Nephron (organoid): Measurements from ENCODE around the gene SLC46A2.

Experiments used
- H3K27ac Mint-ChIP-seq, 3 experiments: 2 replicates each; pipeline ENCODE4 v1.8.0; 2020; ENCODE audit warnings: mixed read lengths in 3 of 3, mild to moderate bottlenecking in 2 of 3, moderate library complexity in 1 of 3
- H3K27me3 Mint-ChIP-seq: 2 replicates; pipeline ENCODE4 v1.8.0; 2021; ENCODE audit warnings: low read depth, mild to moderate bottlenecking, moderate library complexity, mixed read lengths
- H3K36me3 Mint-ChIP-seq: 2 replicates; pipeline ENCODE4 v1.8.0; 2020; ENCODE audit warnings: low read depth, mixed read lengths
- H3K4me1 Mint-ChIP-seq: 2 replicates; pipeline ENCODE4 v1.8.0; 2020; ENCODE audit warnings: mixed read lengths
- H3K4me3 Mint-ChIP-seq, 3 experiments: 2 replicates each; pipeline ENCODE4 v1.8.0; 2020; ENCODE audit warnings: mild to moderate bottlenecking in 3 of 3, mixed read lengths in 3 of 3, moderate library complexity in 2 of 3
- H3K9me3 Mint-ChIP-seq: 2 replicates; pipeline ENCODE4 v1.8.0; 2020; ENCODE audit warnings: mixed read lengths
- TF ChIP-seq, protein P1 (sequence below), 3 experiments: fragments of 200-600 bp; sonication (generic); IDR thresholded peaks; one replicate each; pipeline ENCODE4 v1.5.0; 2021; ENCODE audit warnings: antibody characterized with exemption in 3 of 3; ENCODE audit not compliant: unreplicated experiment in 3 of 3

The SLC46A2 gene

DNA sequence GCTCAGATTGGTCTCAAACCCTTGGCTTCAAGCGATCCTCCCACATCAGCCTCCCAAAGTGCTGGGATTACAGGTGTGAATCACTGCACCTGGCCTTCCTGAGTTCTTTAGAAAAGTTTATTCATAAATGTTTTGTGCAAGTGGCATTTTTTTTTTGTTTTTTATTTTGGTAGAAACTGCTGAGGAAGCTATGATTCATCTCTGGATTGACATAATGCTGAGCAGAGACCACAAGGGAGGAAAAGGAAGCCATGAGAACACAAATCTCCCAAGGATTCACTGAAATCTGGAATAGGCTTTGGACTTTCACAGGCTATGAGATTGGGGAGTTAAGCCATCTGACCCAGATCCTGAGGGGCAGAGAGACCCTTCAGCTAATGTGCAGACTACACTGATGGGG lies 3.4 kb upstream of the SLC46A2 start:
- Mint-ChIP-seq H3K9me3 (no peaks in the 10 kb centered on the region), H3K4me1 (no peaks in the 10 kb centered on the region), H3K36me3 (no peaks in the 10 kb centered on the region), H3K27ac (no peak overlapping the region), H3K27me3 (peaks cover 59% of the 10 kb centered on the region), H3K4me3 (no peak overlapping the region)
- TF ChIP-seq, protein P1, sequence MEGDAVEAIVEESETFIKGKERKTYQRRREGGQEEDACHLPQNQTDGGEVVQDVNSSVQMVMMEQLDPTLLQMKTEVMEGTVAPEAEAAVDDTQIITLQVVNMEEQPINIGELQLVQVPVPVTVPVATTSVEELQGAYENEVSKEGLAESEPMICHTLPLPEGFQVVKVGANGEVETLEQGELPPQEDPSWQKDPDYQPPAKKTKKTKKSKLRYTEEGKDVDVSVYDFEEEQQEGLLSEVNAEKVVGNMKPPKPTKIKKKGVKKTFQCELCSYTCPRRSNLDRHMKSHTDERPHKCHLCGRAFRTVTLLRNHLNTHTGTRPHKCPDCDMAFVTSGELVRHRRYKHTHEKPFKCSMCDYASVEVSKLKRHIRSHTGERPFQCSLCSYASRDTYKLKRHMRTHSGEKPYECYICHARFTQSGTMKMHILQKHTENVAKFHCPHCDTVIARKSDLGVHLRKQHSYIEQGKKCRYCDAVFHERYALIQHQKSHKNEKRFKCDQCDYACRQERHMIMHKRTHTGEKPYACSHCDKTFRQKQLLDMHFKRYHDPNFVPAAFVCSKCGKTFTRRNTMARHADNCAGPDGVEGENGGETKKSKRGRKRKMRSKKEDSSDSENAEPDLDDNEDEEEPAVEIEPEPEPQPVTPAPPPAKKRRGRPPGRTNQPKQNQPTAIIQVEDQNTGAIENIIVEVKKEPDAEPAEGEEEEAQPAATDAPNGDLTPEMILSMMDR (IDR thresholded peaks at IDR 0.05; ENCODE audit: unreplicated experiment in 3 of 3): no peak

DNA sequence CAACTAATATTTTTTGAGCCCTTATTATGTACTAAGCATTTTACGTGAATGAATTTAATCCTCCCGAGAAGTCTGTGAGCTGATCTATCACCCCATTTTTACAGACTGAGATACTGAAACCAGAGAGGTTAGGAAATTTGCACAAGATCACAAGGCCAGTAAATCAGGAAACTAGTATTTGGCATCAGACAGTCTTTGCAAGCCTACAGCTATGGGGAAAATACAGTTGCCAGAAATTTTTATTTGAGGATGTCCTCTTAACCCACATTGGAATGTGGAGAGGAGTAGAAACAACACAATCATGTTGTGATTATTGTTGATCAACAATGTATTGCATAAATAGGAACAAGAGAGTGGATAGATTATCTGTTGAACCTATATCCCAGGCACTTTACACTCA lies 2.3 kb upstream of the SLC46A2 start:
- Mint-ChIP-seq H3K27me3 (peaks cover 54% of the 10 kb centered on the region), H3K27ac (no peak overlapping the region), H3K36me3 (no peaks in the 10 kb centered on the region), H3K4me3 (no peak overlapping the region), H3K4me1 (no peaks in the 10 kb centered on the region), H3K9me3 (no peaks in the 10 kb centered on the region)
- TF ChIP-seq, protein P1 (IDR thresholded peaks at IDR 0.05; ENCODE audit: unreplicated experiment in 3 of 3): no peak

DNA sequence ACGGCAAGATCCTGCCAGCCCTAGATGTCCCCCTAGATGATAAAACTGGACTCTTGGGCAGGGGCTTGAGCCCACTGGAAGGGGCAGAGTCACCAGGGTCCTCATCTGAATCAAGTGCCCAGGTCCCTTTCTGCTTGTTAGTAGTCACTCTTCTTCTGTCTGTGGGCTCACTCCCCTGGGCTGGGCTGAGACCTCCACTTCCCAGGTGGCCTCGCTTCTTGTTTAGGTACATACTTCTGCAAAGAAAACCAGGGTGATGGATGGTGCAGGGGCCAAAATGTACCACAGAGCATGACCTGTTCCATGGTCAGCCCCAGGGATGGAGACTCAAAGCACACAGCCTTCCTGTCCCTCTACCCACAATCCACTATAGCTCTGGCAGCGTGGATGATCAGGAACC lies 845 bp upstream of the SLC46A2 start:
- Mint-ChIP-seq H3K36me3 (no peaks in the 10 kb centered on the region), H3K27me3 (peaks cover 54% of the 10 kb centered on the region), H3K4me3 (peak overlapping the region in 2 of 3 experiments; percentile 56 to 63), H3K27ac (no peak overlapping the region), H3K9me3 (no peaks in the 10 kb centered on the region), H3K4me1 (no peaks in the 10 kb centered on the region)
- TF ChIP-seq, protein P1 (IDR thresholded peaks at IDR 0.05; ENCODE audit: unreplicated experiment in 3 of 3): no peak

DNA sequence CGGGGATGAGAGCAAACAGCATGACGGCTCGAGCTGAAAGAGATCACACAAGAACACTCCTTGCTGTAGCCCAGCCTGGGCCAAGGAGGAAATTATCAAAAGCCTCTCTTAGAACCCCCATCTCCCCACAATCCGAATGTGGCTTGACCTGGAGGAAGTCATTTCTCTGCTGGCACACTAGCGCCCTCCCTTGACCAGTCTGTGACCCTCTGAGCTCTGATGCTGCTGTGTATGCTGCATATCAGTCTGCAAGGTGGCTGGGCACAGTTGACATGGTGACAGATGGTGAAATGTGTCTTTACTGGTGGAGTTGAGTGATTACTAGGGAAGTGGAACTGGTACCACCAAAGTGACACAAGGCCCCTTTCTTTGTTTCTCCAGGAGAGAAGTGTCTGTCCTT lies 3.3 kb downstream of the SLC46A2 start:
- TF ChIP-seq, protein P1 (IDR thresholded peaks at IDR 0.05; ENCODE audit: unreplicated experiment in 3 of 3): no peak
- Mint-ChIP-seq H3K4me3 (no peak overlapping the region), H3K36me3 (no peaks in the 10 kb centered on the region), H3K27me3 (peaks cover 27% of the 10 kb centered on the region), H3K27ac (no peak overlapping the region), H3K9me3 (no peaks in the 10 kb centered on the region), H3K4me1 (peaks cover 7% of the 10 kb centered on the region)

DNA sequence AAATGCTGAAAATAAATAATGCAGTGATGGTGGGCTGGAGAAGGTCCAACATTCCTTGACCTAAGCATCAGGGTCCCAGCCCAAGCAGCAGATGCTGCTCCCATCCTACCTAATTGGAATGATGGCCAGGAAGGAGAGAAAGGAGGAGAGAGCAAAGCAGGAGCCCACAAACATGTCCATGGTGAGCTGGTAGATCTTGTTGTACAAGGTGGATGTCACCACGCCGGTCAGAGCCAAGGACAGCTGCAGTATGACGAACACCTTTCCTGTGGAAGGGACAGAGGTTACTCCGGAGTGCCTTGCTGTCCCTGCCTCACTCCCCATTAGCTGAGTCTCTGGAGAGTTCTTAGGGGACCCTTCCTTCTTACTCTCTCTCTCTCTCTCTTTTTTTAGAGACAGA lies 4.3 kb downstream of the SLC46A2 start:
- peaks cover 4% of the 10 kb centered on the region for H3K36me3 Mint-ChIP-seq
- H3K27ac Mint-ChIP-seq: no peak overlapping the region
- no peak overlapping the region for H3K4me3 Mint-ChIP-seq
- H3K4me1 Mint-ChIP-seq: peaks cover 7% of the 10 kb centered on the region
- TF ChIP-seq, protein P1 (IDR thresholded peaks at IDR 0.05; ENCODE audit: unreplicated experiment in 3 of 3): no peak
- no peaks in the 10 kb centered on the region for H3K9me3 Mint-ChIP-seq
- H3K27me3 Mint-ChIP-seq: peaks cover 16% of the 10 kb centered on the region

DNA sequence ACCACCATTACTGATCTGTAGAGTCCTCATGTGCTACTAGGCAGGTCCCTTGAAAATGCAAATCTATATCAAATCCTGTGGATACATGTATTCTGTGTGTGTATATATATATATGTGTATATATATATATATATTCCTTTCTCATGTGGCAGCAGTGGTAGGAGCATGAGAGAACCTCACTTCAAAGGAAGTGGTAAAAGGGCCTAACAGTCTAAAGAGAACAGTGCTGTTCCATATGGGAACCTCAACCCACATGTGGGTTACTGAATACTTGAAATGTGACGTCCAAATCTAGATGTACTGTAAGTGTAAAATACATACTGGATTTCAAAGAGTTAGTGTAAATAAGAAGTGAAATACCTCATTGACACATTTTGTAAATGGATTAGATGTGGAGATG lies 5.4 kb downstream of the SLC46A2 start:
- H3K27ac Mint-ChIP-seq: no peak overlapping the region
- H3K36me3 Mint-ChIP-seq: peaks cover 11% of the 10 kb centered on the region
- no peak overlapping the region for H3K4me3 Mint-ChIP-seq
- H3K4me1 Mint-ChIP-seq: peaks cover 7% of the 10 kb centered on the region
- H3K27me3 Mint-ChIP-seq: peaks cover 14% of the 10 kb centered on the region
- no peaks in the 10 kb centered on the region for H3K9me3 Mint-ChIP-seq
- TF ChIP-seq, protein P1 (IDR thresholded peaks at IDR 0.05; ENCODE audit: unreplicated experiment in 3 of 3): no peak
